B cell (primary cell): Measurements from ENCODE around the gene SLC38A1. TPM values are rescaled to one million over a fixed set of nuclear protein-coding genes. Genes with fewer than 3 reads are reported as not detected.

Source experiments
- ATAC-seq: fragments of 200-7000 bp; cut with Tn5 transposase; one replicate; pipeline ENCODE4 v1.10.0; 2021; ENCODE audit warnings: low read depth, mild to moderate bottlenecking, moderate number of reproducible peaks, moderate library complexity
- CTCF ChIA-PET: fragments of 350-600 bp; sonication (Branson Sonifier 250); formaldehyde crosslinking; loops from one replicate; lab custom pipeline; 2021; ENCODE audit warnings: antibody characterized with exemption, inconsistent platforms; lab: Charles Lee
- POLR2A ChIA-PET: fragments of 350-600 bp; sonication (Branson Sonifier 250); formaldehyde crosslinking; loops from one replicate; lab custom pipeline; 2021; ENCODE audit warnings: antibody characterized with exemption; lab: Charles Lee
- DNase-seq: peaks from one replicate; pipeline ENCODE4 v3.0.0; 2013
- H2AFZ ChIP-seq: 2 replicates; pipeline ENCODE4 v1.6.1; 2012; ENCODE audit warnings: mild to moderate bottlenecking, low read depth, low read length; ENCODE audit not compliant: insufficient read depth, poor library complexity, severe bottlenecking
- H3K27ac ChIP-seq, 2 donors: 1 replicate in 1 of 2; 2 replicates in 1 of 2; pipeline ENCODE4 v1.5.1; 2012 to 2013; ENCODE audit warnings: low read length in 2 of 2, mild to moderate bottlenecking in 2 of 2, moderate library complexity in 1 of 2
- H3K27me3 ChIP-seq, 4 experiments: fragments of 200-600 bp in 1 of 4; sonication (generic) in 1 of 4; replicated peaks in 1 of 4; 1 replicate in 2 of 4; 2 replicates in 2 of 4; pipeline versions ENCODE4 v1.6.1 to v1.7.0; 2013 to 2016; ENCODE audit warnings: low read length in 3 of 4, mild to moderate bottlenecking in 2 of 4, mixed read lengths in 1 of 4, moderate library complexity in 1 of 4; ENCODE audit not compliant: insufficient read depth in 4 of 4, control insufficient read depth in 3 of 4; ENCODE audit errors: control extremely low read depth in 1 of 4
- H3K36me3 ChIP-seq, 2 experiments: replicated peaks in 1 of 2; 1 replicate in 1 of 2; 2 replicates in 1 of 2; pipeline versions ENCODE4 v1.6.1 to v1.7.1; 2013; ENCODE audit warnings: low read length in 1 of 2; ENCODE audit not compliant: insufficient read depth in 2 of 2, control insufficient read depth in 1 of 2; ENCODE audit errors: control extremely low read depth in 1 of 2, extremely low read depth in 1 of 2
- H3K4me1 ChIP-seq, 2 donors: fragments of 200-600 bp in 1 of 2; sonication (generic) in 1 of 2; 1 replicate in 1 of 2; 2 replicates in 1 of 2; pipeline versions ENCODE4 v1.5.1 to v1.6.1; 2013 to 2017; ENCODE audit warnings: low read length in 2 of 2; ENCODE audit not compliant: control insufficient read depth in 2 of 2, insufficient read depth in 2 of 2
- H3K4me2 ChIP-seq: replicated peaks from 2 replicates; pipeline ENCODE3; 2012; ENCODE audit warnings: mild to moderate bottlenecking, low read depth, low read length; ENCODE audit not compliant: poor library complexity, severe bottlenecking
- H3K4me3 ChIP-seq, 5 experiments: fragments of 200-600 bp in 1 of 5; sonication (generic) in 1 of 5; 1 replicate in 3 of 5; 2 replicates in 2 of 5; pipeline versions ENCODE4 v1.5.1 to v1.7.0; 2011 to 2016; ENCODE audit warnings: low read length in 4 of 5, mild to moderate bottlenecking in 4 of 5, low read depth in 2 of 5, control low read depth in 1 of 5, moderate library complexity in 1 of 5; ENCODE audit not compliant: insufficient read depth in 1 of 5; ENCODE audit errors: control extremely low read depth in 1 of 5, extremely low read depth in 1 of 5
- H3K79me2 ChIP-seq: fragments of 200-600 bp; sonication (generic); one replicate; pipeline ENCODE4 v1.6.0; 2016; ENCODE audit warnings: low read length; ENCODE audit not compliant: control insufficient read depth, insufficient read depth
- H3K9ac ChIP-seq: fragments of 200-600 bp; sonication (generic); 2 replicates; pipeline ENCODE4 v1.6.1; 2017; ENCODE audit warnings: mild to moderate bottlenecking, low read length, moderate library complexity
- H3K9me3 ChIP-seq, 3 donors: one replicate each; pipeline versions ENCODE4 v1.6.1 to v1.7.1; 2013; ENCODE audit warnings: low read length in 2 of 3; ENCODE audit not compliant: control insufficient read depth in 2 of 3, insufficient read depth in 1 of 3; ENCODE audit errors: control extremely low read depth in 1 of 3
- H4K20me1 ChIP-seq: 2 replicates; pipeline ENCODE4 v1.6.0; 2012; ENCODE audit warnings: mild to moderate bottlenecking, low read length; ENCODE audit not compliant: insufficient read depth, control insufficient read depth, poor library complexity, severe bottlenecking
- H3K27ac Mint-ChIP-seq: one replicate; pipeline ENCODE4 v1.8.0; 2021; ENCODE audit warnings: mixed read lengths
- H3K27me3 Mint-ChIP-seq: one replicate; pipeline ENCODE4 v1.8.0; 2021; ENCODE audit warnings: mixed read lengths
- H3K4me1 Mint-ChIP-seq: one replicate; pipeline ENCODE4 v1.8.0; 2021; ENCODE audit warnings: mixed read lengths
- H3K4me3 Mint-ChIP-seq: one replicate; pipeline ENCODE4 v1.8.0; 2021; ENCODE audit warnings: mixed read lengths
- H3K9me3 Mint-ChIP-seq: one replicate; pipeline ENCODE4 v1.8.0; 2022; ENCODE audit warnings: mixed read lengths; ENCODE audit not compliant: insufficient read depth
- CTCF ChIP-seq: fragments of 200-600 bp; IDR thresholded peaks from one replicate; pipeline ENCODE4 v1.8.0; 2022; ENCODE audit warnings: antibody characterized with exemption, mild to moderate bottlenecking
- EZH2 ChIP-seq: IDR thresholded peaks from 2 replicates; pipeline ENCODE4 v1.6.1; 2012; ENCODE audit warnings: borderline replicate concordance, low read depth, mild to moderate bottlenecking, moderate library complexity, low read length; ENCODE audit not compliant: insufficient read depth, poor library complexity, severe bottlenecking
- WGBS: methylation state at CpG from one replicate; pipeline ENCODE4 v1.1.5; 2013; ENCODE audit warnings: missing lambda C conversion rate; ENCODE audit not compliant: insufficient coverage; 5-methylcytosine and 5-hydroxymethylcytosine counted together
- intact Hi-C: fragments of 100-400 bp; cut with micrococcal nuclease; formaldehyde crosslinking; loops from one replicate; pipeline ENCODE4 v1.10.0; 2022
- polyA plus RNA-seq: library from polyadenylated mRNA; depleted of rRNA; stranded (reverse); fragments of >200 nt; gene quantifications from 2 replicates; pipeline ENCODE4 v1.2.3, GENCODE V29; 2012
- total RNA-seq, 2 donors: library from RNA; stranded (reverse); fragments of 120-200 nt in 1 of 2; gene quantifications; 1 replicate in 1 of 2; 2 replicates in 1 of 2; pipeline versions ENCODE4 v1.2.3 to v1.2.4, GENCODE V29; 2013 to 2022

The SLC38A1 gene
- total and polyA plus RNA-seq, 2 donors (not counting 1 experiment from before 2014, with no cell fraction given): 38.1 to 205 TPM

- intact Hi-C loops: no loop called here
- ChIA-PET POLR2A (no interaction called here), CTCF (interaction anchor here (0.7 to 1.4 kb wide), 2 partner anchors 26 to 110 kb away, joined by 4 to 5 read pairs; no protein-coding TSS in a partner anchor)
- ATAC-seq (no peak), DNase-seq (no peak)
- peaks cover 5% of the 10 kb centered on the region for H3K79me2 ChIP-seq
- no peak overlapping the region for H3K27ac Mint-ChIP-seq
- TF ChIP-seq CTCF: no peak
- no peak for TF ChIP-seq EZH2
- H3K9me3 ChIP-seq: peaks cover 0 to 14% (median 3%) of the 10 kb centered on the region in 3 donors
- no peak overlapping the region for H3K9ac ChIP-seq
- no peak overlapping the region for H2AFZ ChIP-seq
- H3K4me3 ChIP-seq: no peak overlapping the region
- peaks cover 9% of the 10 kb centered on the region for H3K4me1 Mint-ChIP-seq
- no peaks in the 10 kb centered on the region for H4K20me1 ChIP-seq
- no peaks in the 10 kb centered on the region for H3K27me3 Mint-ChIP-seq
- no peaks in the 10 kb centered on the region for H3K4me1 ChIP-seq
- H3K4me2 ChIP-seq: no peak overlapping the region
- no peak overlapping the region for H3K4me3 Mint-ChIP-seq
- peaks cover 0 to 3% of the 10 kb centered on the region in 2 experiments for H3K36me3 ChIP-seq
- no peak overlapping the region for H3K27ac ChIP-seq
- H3K9me3 Mint-ChIP-seq: no peaks in the 10 kb centered on the region
- no CpG with 5 or more reads among the region's 3 CpGs for WGBS
- no peaks in the 10 kb centered on the region for H3K27me3 ChIP-seq
These were observed 7.9 kb upstream of the SLC38A1 start for GRCh38 chr12:46276756-46277155.

- ChIA-PET POLR2A (no interaction called here), CTCF (interaction anchor here (0.6 to 2.0 kb wide), 5 partner anchors 28 to 748 kb away, joined by 3 to 7 read pairs (median 5); no protein-coding TSS in a partner anchor)
- intact Hi-C loops: no loop called here
- DNase-seq: no peak
- H3K4me3 Mint-ChIP-seq: no peak overlapping the region
- H3K4me1 ChIP-seq: peaks cover 11 to 13% of the 10 kb centered on the region in 2 donors
- no peak overlapping the region for H3K4me3 ChIP-seq
- H3K27me3 Mint-ChIP-seq: no peaks in the 10 kb centered on the region
- no peaks in the 10 kb centered on the region for H3K9me3 ChIP-seq
- peak overlapping the region in 1 of 2 donors; percentile 20 for H3K27ac ChIP-seq
- WGBS: 100% methylated on average over 1 of the region's 2 CpGs
- TF ChIP-seq EZH2 (no peak), CTCF (no peak)
- no peaks in the 10 kb centered on the region for H3K27me3 ChIP-seq
- H3K9me3 Mint-ChIP-seq: no peaks in the 10 kb centered on the region
- H2AFZ ChIP-seq: no peak overlapping the region
- no peak overlapping the region for H3K9ac ChIP-seq
- peaks cover 13% of the 10 kb centered on the region for H4K20me1 ChIP-seq
- H3K79me2 ChIP-seq: peaks cover 32% of the 10 kb centered on the region
- H3K36me3 ChIP-seq: peaks cover 0 to 3% of the 10 kb centered on the region in 2 experiments
- no peak for ATAC-seq
- peaks cover 26% of the 10 kb centered on the region for H3K4me1 Mint-ChIP-seq
- no peak overlapping the region for H3K4me2 ChIP-seq
- H3K27ac Mint-ChIP-seq: peak overlapping the region; percentile 63
These were observed 3.0 kb upstream of the SLC38A1 start for GRCh38 chr12:46271863-46272262.
